HG02885 (cell line): ENCODE measurements around the gene KDM5C.

Experiments
- ATAC-seq: cut with Tn5 transposase; IDR thresholded peaks from one replicate; pipeline ENCODE4 v1.9.1; 2021; ENCODE audit warnings: mild to moderate bottlenecking; ENCODE audit not compliant: unreplicated experiment, poor library complexity

The KDM5C gene

DNA sequence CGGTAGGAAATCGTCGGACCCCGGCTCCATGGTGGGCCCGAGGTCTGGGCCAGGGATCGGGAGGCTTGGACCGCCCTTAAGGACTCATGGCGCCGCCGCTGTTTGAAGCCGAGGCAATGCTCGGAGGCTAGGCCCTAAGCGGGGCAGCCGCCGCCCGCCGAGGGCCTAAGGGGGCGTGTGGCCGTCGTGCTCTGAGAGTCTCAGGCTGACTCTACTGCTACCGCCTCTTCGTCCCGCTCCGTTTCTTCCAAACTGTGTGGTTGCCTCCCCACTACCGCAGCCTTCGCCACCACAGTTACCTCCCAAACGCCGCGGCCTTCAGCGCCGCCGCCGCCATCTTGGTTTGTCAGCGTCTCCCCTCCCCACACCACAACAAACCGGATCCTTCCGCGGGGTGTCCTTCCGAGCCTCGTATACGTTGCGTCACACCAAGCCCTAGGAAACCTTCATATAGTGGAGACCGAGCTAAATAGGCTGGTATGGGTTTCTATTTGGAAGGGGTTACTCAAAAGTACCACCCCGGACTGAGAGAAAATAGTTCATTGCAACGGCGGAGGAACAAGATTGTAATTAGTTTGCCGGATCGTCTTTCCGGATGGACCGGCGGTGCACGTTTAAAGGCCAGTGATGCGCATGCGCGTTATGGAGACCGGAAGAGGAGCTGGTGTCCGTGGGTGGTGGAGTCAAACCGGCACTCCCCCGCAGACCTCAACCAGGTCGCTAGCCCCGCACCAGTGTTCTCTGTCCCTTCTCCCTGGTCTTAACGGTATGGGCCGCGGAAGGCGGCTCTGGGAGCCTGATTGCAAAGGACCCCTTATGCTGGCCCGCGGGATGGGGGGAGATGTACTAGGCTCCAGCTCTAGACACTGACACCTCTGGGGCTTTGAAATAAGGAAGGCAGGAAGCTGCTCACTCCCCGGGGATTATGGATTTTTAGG is at the start of gene KDM5C:
TSS of gene KDM5C (minus strand) at position 348 of the 938 bp plus-strand sequence. CDS start at position 30, 318 bp downstream.
- ATAC-seq, result peak; percentile 86

DNA sequence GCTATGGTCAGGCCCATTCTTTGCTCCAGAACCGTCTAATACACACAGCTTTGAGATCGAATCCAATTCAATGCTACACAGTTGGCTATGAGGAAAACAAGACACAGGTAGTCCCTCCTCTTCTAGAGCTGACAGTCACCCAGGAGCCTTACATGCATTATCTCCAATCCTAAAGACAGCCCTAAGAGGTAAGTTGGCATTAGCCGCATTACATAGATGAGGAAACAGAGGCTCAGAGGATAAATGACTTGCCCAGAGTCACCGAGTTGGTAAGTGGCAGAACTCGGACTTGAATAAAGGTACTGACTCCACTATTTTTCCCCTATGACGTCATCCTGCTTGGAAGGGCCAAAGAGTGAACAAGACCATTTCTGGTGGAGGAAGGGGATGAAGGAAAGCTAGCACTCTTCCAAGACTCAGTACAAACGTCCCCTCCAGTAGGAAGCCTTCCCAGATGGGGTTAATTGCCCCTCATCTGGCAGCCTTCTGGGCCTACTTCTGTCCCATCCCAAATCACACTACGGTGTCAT is 47.9 kb upstream of the KDM5C start:
- ATAC-seq, result no peak

DNA sequence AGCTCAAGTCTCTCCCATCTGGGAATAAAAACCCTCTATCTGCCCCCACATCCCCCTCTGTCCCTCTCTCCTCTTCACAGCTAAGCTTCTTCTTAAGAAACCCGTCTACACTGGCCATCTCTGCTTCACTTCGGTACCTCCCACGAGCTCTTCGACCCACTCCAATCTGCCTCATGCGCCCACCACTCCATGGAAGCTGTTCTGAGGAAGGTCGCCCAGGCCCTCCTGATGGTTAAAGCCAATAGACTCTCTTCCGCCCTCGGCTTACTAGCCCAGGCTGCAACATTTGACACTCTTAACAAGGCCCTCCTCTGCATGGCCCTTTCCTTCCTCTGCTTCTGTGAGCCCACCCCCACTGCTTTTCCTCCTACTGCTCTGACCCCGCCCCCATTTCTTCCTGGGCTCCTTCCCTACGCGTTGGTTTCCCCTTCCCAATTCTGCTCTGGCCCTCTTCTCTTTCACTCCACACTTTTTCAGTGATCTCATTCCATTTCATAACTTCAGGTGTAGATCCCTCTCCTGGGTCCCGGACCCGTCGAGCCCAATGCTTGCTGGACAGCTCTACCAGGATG is 44.6 kb upstream of the KDM5C start:
- no peak for ATAC-seq

DNA sequence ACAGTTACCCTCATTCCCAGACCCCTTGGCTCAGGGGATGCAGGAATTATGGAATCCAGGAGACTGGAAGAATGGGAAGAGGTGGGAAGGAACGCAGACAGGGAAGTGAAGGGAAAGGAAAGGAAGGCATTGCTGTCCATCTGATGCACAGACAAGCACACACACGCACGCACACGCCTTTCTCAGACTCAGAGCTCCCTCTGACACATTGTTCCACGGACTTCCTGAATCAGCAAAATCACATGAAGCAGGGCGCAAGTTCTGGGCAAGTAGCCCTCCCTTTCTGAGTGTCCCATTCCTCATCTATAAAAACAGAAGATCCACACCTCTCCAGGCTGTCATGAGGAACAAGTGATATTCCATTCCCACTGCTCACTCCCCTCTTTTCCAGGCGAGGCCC is 43.2 kb upstream of the KDM5C start:
- ATAC-seq, result no peak

DNA sequence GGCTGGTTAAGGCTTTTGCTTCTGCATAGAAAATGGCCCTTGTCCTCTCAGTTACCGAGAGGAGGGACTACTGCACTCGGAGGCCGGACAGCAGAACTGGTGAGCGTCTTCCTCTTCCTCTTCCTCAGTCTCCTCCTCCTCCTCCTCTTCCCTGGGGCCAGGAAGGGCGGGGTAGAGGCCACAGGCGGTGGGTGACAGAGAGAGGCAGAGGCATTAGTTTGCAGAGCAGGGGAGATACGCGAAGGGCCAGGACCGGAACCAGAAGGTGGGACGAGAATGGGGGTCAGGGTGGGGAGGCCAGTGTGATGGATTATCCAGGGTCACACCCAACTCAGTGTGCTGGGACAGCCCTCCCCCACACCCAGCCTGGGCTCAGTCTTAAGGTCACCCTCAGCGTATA is 41.9 kb upstream of the KDM5C start:
- ATAC-seq, result no peak

DNA sequence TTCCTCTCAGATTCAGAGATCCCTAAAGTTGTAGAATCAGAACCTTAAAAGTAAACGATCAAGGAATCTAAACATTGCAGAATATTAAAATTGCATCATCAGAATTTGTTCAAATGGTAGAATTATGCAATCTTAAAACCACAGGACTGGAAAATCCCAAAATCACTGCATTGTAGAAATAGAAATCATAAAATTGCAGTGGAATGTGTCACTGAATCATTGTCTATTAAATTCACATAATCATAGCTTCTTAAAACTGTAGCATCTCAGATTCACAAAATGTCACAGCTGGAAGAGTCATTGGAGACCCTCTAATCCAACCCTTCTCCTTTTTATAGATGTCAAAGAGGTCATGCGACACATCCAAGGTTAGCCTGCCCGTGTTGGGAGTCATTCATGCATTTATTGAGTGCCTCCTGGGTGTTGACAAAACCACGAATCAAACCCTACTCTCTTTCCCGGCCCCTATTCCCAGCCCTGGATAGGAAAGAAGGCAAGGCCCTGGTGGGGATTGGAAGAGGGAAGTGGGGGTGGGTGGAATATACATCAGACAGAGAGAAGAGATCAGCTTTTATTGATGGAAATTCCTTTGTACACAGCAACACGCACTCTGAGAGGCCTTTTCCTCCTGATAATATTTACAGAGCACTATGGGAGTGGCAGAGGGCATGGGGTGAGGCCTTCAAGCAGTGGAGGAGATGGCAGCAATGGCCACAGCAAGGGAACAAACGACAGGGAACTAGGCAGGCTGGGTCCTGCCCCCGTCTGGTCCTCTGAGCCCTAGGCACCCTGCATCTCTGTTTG is 41.0 kb upstream of the KDM5C start:
- ATAC-seq, result no peak

DNA sequence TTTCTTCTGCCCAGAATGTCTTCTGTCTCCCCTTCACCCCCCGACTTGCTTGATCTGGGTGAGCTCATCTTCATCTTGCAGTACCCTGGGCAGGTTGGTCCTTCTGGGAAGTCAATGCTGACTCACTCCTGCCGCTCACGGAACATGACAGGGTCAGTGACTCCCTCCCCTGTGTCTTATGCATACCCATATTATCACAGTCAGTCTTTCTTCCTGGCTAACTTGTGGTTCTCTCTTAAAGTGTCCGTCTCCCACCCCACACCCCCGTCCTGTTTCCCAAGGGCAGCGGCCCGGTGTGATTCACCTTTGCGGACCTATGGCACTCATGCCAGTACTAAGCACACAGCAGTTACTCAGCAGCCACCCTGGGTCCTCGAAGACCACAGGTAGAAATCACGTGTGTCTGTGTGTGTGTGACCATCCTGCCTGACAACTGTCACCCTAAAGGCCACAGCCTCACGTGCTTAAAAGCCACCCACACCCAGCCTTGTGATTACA is 38.6 kb upstream of the KDM5C start:
- ATAC-seq, result no peak

DNA sequence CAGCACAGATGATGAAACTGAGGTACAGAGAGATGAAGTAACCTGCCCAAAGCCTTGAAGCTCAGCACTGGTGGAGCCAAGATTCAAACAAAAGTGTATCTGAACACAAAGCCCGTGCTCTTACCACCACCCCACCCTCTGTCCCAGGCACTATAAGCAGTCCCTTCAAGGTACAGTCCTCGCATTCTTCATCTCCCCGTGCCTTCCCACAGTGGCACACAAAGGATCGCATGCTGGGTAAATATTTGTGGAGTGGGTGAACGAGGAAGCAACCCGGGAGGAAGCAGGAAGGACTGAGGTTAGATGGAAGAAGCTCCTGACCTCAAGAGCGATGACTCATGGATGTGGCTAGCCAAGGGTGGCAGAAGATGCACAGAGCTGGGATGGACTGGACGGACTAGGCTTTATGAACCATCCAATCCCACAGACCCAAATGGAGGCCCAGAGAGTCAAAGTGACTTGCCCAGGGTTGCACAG is 37.9 kb upstream of the KDM5C start:
- ATAC-seq, result no peak

DNA sequence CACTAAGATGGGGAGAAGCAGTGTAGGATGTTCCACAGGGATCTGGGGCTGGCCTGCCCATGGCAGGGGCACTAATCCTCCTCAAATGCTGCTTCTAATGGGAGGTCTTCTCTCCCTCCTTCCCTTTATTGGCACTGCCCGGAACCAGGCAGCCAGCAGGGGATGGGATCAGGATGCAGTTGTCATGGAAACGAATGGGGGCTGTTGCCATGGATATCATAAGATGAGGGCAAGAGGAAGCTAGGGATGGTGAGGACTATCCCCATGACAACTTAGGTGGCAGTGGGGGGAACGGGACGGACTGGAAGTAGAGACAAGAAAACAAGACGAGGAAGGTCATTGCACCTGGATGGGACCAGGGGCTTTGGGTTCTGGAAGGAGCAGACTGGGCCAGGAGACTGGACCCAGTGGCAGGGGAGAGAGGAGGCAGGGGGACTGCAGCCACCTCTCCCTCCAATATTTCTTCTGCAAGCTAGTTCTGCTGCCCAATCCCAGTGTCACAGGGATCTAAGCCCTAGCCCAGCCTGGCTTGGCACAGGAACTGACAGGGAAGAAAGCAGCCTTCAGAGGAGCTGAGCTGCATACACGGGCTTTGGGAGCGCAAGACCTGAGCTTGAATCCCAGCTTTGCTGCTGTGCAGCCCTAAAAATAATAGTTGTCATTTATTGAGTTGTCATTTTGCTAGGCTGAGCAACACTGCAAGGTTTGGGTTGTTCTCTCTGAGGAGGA is 37.3 kb upstream of the KDM5C start:
- no peak for ATAC-seq

DNA sequence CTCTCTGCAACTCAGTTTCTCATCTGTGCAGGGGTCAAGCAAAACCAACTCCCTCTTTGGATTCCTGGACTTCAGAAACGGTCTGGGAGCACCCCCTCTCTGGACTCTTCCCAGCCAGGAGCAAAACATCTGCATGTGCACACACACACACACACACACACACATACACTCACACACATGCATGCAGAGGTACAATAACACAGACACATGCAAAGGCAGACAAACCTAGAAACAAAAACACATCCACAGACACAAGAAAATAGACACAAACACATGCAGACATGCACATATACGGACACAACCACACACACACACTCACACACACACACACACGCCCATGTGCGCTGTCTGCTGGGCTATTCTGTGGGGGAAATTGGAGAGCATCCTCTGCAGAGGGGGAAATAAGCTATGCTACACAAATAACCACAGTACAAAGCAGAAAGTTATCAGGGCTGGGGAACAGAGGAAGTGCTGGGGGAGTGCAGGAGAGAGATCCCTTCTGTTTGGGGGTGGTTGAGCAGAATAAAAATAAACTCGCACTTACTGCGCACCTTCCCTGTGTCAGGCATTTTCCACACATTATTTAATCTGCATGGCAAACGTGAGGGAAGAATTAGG is 36.5 kb upstream of the KDM5C start:
- no peak for ATAC-seq

DNA sequence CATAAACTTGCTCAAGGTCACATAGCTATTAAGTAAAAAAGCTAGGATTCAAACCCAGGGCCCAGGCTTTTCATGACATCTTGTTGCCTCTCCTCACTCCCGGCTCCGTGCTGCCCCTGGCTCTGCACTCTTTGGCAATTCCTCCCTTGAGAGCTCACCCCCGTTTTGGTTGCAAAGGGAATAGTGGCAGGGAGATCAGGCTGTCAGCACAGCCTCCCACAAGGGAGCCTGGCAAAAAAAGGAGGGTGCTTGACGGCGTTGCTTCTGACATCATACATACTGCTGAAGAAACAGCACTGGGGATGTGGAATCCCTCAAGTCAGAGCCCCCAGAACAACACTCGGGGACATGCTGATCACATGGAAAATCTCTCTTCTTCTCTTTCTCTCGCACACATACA is 35.8 kb upstream of the KDM5C start:
- no peak for ATAC-seq

DNA sequence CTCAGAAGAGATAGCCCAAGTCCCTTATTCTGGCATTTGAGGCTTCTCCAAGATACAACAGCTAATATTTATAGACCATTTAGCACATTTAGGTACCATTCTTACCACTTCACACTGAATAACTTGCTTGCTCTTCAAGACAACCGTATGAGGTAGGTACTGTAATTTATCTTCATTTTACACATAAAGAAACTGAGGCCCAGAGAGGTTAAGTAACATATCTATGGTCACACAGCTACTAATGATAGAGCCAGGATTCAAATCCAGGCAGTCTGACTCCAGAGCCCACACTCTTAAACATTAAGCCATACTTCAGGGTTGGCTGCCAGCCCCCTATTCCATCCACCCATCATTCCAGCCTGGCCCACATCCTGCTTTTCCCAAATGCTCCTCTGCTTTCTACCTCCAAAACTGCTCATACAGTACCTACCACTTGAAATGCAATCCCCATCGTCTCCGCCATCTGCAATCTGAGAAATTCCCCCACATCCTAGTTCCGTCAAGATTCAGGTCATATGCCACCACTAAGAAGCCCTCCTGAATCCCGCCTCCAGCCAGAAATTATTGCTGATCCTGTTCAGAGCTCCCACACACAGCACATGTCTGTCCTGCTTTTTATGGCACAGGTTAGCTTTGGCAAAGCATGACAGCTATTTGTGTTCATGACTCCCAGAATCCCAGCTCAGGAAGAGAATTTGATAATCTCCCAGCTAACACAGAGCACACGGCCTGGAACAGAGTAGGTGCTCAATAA is 32.8 kb upstream of the KDM5C start:
- ATAC-seq, result no peak

DNA sequence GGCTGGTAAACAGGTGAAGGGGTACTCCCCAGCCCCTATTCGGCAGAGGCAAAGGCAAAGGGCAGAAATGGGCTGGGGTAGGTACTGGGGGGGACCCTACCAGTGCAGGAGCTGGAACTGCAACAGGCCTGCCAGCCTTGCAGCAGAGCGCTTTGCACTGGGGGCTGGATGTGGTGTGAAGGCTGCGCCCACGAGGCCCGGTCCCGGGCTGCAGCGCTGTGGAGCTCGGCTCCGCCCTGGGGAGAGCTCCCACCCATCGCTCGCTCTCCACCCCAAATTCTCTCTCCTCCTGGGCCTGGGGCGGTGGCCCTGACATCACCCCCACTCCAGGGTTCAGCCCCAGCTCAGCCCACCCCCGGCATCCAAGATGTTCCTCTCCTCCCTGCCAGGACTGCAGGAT is 32.2 kb upstream of the KDM5C start:
- no peak for ATAC-seq

DNA sequence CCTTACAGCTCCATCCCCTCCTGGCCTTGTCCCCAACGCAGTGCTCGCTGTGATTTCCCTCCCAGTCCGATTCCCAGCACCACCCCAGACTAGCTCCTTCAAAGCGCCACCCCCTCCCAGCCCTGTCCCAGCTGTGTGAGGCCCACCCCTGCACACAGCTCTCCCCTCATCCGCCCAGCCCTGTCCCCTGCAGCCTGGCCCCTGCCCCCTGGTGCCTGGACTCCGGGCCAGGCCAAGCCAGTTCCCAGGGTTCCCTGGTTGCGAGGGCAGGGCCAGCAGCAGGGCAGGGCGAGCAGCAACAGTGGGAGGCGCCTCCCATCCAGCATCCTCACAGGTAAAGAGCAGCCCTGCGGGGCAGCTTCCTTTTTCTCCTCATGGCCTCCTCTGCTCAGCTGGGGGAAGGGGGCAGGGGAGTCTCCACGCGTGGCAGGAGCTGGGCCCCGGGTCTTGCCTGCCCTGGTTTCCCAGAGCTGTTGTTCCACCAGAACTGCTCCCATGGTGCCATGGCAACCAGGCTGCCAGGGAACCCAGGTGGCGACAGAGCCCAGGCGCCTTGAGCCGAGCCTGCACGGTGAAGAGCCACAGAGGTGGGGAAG is 31.5 kb upstream of the KDM5C start:
- no peak for ATAC-seq

DNA sequence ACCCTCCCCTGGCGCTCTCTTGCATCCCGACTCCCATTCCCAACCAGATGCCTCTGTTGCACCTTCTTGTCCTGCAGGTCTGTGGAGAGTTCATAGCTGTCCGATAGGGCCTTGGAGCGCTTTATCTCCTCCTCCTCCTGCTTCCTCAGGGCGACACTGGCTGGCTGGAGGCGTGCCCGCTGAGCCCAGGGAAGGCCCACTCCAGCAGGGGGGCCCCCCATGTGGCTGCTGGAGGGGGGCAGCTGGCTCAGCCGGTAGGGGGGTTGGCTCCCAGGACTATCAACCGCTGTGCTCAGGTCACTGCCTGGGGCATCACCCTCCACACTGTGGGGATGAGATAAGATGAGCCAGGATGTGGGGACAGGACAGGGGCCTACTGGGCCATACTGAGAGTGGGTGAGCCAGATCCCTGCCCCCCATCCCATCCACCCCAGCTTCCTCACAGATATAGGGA is 30.8 kb upstream of the KDM5C start:
- no peak for ATAC-seq

DNA sequence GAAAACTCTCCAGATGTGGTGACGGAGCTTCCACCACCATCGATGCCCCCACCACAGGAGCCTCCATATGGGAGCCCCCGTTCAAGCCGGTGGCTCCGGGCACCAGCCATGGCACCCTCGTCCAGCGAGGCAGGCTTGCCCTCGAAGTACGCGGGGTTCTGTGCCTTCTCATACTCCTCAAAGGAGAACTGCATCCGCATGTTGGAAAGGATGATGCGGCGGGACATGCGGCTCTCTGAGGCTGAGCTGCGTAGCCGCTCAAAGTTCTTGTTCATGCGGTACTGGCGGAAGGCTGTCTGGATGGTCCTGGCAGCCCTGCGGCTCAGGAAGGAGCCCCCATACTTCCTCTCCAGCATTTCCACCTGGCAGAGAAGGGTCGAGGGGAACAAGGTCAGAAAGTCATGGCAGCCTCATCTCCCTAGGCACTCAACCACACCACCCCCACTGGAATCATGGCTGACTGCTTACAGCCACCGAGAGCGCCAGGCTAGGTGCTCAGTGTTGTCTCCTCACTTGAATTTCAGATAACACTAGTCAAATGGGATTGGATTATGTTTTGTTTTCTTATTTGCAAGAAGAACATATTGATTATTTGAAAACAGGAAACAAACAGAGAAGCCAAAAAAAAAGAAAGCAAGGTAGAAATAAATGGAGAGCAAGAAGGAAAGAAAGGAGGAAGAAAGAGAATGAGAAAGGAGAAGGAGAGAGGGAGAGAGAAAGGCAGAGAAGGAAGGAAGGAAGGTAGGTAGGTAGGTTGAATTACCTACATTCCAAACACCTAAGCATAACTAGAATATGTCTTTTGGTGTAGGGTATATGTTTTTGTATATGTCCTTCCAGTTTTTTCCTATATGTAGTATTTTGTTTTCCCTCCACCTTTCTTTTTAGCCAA is 29.8 kb upstream of the KDM5C start:
- no peak for ATAC-seq

DNA sequence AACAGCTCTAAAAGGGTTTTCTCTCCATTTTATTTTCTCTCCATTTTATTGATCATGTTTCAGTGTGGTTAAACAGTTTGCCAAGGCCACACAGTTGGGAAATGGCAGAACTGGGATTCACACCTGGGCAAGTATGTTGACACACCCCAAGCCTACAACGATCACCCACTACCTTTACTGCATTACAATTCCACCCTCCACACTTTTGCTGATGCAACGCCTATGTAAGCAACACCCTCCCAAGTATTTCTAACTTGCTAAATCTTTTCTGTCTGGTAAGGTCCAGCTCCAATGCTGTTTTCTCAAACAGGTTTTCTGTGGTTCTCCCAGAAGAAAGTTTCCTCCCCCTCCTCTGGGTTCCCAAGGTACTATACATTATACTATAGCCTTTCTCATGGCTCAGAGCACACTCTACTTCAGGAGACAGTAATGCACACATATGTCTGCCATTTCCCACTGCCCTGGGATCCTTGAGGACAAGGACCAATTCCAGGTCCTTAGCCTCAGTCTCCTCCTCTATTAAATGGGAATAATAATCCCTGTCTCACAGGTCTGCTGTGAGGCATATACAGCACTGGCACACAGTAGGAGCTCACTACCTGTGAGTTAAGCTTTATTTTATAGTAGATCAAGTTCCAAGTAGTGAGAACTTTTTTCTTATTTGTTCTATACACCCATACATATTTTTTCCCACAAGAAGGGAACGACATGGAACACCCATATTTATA is 28.4 kb upstream of the KDM5C start:
- no peak for ATAC-seq
